GM21423 (cell line): ENCODE measurements around the gene ADAMTS3.

ENCODE experiments used
- ATAC-seq: cut with Tn5 transposase; IDR thresholded peaks from one replicate; pipeline ENCODE4 v1.9.1; 2021; ENCODE audit warnings: mild to moderate bottlenecking, moderate library complexity; ENCODE audit not compliant: unreplicated experiment

ADAMTS3 gene

GRCh38 chr4:72357908-72358307 lies 211.1 kb downstream of the ADAMTS3 start:
- ATAC-seq = no peak

DNA sequence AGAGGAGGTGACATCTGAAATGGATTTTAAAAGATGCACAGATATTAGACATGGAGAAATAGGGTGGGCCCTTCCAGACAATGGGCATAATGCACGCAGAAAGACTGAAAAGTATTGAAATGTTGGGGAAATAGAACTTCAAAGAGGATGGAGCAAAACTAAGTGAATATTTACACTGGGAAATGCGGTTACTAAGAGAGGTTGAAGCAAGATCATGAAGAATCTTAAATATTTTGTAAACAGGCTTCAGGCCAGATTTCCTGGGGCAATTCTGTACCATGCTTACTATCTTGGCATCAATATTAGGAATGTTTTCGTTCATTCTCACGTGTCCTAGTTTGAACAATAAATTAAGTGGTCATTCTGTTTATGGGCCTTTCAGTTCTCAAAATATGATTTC lies 216.3 kb downstream of the ADAMTS3 start:
- ATAC-seq = no peak

DNA sequence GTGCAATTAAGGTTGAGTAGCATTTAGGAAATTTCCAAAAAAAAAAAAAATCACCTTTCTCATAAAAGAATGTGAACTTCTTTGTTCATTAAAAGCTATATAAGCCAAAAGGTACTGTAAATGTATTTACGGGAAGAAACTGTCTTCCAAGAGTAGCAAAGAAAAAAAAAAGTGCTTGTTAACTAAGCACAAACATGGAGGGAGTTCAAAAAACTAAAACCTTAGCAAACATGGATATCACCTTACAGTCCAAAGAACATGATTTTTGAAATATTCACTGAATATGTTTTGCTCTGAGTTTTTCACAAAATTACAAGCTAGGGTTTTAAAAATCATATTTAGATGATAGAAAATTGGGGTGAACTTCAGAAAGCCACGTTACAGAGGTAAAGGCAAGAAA lies 217.5 kb downstream of the ADAMTS3 start:
- ATAC-seq = no peak

DNA sequence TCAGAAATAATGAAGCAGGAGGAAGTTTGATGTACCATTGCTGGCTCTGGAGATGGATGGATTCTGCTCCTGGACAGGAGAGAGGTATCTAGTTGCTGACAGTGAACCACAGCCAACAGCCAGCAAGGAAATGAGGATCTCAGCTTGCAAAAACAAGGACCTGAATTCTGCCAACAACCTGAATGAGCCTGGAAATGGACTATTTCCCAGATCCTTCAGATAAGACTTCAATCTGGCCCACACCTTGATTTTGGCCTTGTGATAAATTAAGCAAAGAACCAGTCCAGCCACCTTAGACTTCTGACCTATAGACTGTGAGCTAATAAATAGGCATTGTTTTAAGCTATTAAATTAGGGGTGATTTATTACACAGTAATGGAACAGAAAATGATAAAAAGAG lies 220.3 kb downstream of the ADAMTS3 start:
- no peak for ATAC-seq

- ATAC-seq = no peak
Observed at GRCh38 chr4:72344418-72344817, 224.6 kb downstream of the ADAMTS3 start.

DNA sequence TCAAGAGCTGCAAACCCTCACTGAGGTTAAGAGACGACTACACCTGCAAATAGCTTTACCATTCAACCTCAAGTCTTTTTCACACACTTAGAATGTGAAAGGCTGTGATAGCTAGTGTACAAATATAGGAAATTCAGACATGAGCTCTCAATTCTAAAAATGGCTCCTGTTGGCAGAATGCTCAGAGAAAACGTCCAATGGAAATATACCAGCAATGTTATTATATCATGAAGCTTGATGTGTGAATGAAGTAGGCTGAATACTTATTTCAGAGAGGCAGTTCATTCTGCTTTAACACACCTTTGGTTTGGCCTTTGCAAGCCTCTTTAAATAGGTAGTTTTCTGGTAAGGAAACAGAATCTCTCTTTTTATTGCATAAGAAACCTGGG lies 227.6 kb downstream of the ADAMTS3 start:
- ATAC-seq = no peak

DNA sequence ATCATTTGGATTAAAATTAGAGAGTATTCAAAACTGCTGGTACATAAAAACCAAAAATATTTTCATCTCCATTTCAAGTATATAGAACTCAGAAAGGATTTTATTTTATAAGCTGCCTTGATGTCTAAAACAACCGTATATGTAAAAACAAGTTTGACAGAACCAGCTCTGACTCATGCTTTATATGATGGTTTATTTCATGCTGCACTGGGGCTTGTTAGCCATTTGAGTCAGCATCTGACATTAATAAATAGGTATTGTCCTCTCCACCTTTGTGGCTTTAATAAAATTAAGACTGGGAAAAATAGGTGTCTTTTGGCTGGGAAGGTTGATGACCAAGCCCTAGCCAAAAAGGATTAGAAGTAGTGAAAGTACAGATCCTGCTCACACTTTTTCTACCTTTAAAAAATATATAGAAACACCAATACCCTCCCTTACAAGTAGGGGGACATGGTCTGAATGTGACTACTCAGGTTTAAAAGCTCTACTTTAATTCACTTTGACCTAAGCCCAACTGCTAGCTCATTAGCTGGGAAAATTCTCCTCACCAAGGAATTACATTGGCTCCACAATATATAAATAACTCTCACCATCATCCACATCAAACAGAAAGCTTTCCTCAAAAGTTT lies 228.1 kb downstream of the ADAMTS3 start:
- ATAC-seq = no peak

- no peak for ATAC-seq
Observed at GRCh38 chr4:72338060-72338459, 231.0 kb downstream of the ADAMTS3 start.

- ATAC-seq = no peak
Observed at GRCh38 chr4:72330381-72330780, 238.6 kb downstream of the ADAMTS3 start.

DNA sequence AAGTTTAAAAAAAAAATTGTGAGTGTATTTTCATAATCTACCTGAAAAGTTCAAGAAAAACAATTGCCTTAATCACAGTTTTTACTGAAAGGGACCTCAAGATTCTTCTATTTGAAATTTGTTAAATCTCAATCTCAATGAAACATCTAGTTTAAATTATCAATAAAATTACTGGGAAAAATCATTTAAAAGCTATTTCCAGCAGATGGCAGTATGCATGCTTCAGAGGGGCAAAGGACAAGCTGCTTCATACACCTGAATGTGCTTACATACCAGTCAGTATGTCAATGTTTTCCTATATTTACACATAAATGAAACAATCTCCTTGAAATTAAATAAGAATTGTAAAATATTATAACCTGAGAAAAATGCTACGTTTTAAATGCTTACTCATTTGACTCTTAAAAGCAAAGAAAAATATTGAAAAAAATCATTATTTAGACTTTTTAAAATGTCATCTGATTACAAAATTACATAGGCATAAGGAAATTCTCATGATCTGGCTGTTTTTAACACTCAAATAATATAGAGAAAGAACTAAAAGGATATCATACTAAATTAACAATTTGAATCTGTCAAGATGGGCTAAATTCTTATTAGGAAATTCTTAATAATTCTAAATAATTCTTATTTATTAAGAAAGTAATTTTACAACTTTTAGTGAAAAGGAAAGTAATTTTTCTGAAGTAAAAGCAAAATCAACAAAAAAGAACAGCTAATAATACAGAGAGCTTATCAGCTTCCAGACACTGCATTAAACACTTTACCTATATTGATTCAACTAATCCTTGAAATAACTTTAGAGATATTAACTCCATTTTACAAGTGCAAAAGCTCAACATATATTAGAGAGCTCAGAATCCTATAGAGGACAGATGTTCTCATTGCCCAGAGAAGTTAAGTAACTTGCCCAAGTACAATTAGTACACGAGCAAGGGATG lies 242.1 kb downstream of the ADAMTS3 start:
- ATAC-seq = no peak

- ATAC-seq = no peak
Observed at GRCh38 chr4:72325215-72325614, 243.8 kb downstream of the ADAMTS3 start.

- peak; percentile 48 for ATAC-seq
Observed at GRCh38 chr4:72323227-72323626, 245.8 kb downstream of the ADAMTS3 start.

GRCh38 chr4:72320223-72320948 lies 248.6 kb downstream of the ADAMTS3 start:
- no peak for ATAC-seq

- no peak for ATAC-seq
Observed at GRCh38 chr4:72319601-72320021, 249.4 kb downstream of the ADAMTS3 start.

DNA sequence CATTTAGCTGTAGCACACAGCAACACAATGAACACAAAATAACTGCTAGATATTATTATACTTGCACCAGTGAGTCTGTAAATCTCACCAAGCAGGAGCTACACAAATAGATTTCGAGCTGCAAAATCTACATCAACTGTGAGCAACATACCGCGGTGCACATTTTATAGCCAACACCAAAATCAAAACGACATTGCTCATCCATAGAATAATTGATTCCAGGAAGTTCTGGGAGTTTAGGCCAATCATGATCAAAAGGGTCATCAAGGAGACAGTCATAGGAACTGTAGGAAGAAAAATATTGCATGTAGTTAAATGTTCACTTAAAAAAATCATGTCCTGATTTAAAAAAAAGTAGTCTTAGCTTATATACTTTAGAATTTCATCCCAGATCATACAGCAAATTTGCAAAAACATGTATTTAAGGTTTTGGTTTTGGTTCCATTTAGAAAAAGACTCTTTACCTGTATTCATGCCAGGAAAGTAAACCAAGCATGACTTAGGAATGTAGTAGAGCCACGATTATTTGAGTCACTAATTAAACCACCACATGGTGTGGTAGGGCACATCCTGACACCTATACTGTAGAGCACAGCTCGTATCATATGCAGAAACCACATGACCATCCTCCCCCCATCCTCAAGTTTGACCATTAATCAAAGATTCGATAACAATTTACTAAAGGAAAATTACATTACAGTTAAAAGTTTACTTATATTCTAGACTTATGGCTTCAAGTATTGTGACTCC lies 250.4 kb downstream of the ADAMTS3 start:
- no peak for ATAC-seq

GRCh38 chr4:72314869-72315268 lies 254.2 kb downstream of the ADAMTS3 start:
- no peak for ATAC-seq

DNA sequence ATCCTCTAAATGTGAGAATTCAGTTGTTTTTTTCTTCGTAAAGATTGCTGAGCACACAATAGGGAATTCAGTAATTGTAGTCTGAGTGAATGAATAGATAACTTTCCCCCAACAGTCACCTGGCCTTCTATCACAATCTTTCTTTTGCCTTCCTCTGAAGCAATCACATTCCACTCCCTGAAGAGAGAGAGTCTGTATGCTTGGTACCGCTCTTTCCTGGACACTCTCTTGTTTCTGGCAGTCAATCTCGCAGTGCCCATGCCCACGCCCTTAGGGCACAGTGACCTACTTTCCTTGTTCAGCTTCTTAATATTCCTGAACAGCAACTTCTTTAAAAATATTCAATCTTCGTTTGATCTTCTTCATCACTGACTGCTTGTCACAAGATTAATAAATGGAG lies 255.9 kb downstream of the ADAMTS3 start:
- ATAC-seq = no peak

DNA sequence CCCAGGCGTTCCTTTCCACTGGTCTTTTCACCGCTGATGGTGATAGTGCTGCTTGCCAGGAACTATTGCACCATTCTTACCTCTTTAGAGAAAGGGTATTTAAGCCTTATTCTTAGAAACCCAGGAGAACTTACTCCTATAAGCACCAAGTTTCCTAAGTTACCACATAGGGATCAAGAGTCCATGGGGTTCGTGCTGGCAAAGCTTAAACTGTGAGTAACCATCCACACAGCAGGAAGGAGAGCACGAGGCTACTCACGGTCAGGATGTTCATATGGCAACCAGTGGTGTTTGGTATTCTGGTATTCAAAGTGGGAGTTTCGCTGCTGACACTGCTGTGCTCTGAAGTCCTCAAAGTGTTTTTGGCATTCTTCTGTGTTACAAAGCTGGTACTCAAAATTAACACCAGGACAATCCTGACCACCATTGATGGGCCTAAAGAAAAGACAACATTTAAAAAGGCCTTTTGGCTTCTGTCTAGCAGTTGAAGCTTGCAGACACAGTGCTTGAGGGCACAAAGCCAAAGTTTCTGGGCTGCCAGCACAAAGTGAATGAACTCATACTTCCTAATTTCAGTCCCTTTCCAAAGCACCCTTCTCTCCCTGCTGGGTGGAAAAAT lies 256.9 kb downstream of the ADAMTS3 start:
- ATAC-seq = no peak

GRCh38 chr4:72311291-72311690 lies 257.7 kb downstream of the ADAMTS3 start:
- ATAC-seq = no peak

GRCh38 chr4:72305620-72306019 lies 263.4 kb downstream of the ADAMTS3 start:
- no peak for ATAC-seq
